Measurements from ENCODE around the gene TMEM101.
"Not testable (repeated sequence)": the region's sequence is repeated elsewhere in the genome, so short reads cannot be mapped to it uniquely, and the experiment has no call there.

Gene TMEM101

DNA sequence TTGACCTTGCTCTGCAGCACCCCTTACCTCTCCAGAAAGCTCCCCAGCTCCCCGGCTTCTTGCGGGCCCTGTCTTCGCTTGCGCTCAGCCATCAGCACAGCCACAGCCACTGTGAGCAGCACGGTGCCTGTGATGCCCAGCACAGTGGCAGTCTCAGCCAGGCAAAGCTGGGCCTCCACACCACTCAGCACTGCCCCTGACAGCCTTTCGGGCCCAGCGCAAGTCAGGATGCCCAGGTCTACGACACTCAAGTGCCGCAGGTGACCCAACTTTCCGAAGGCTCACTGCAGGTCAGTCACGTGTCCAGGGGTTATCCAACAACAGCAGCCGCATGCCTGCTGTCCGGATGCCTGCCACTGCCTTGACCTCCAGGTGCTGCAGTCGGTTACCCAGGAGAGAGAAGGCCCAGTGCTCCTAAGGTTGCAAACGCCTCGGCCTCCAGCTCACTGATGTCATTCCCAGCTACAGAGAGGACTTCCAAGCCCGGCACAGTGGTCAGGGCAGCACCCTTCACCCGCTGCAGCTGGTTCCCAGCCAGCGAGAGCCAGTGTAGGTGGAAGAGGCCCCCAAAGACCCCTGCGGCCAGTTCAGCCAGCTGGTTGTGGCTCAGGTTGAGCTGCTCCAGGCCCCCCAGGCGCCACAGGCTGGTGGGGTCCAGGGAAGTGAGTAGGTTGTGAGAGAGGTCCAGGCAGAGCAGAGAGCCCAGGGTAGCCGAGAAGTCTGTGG lies 8.9 kb upstream of the TMEM101 start:
- H3K4me3 ChIP-seq (ENCODE audit: low read depth, low read length), result no peak overlapping the region

DNA sequence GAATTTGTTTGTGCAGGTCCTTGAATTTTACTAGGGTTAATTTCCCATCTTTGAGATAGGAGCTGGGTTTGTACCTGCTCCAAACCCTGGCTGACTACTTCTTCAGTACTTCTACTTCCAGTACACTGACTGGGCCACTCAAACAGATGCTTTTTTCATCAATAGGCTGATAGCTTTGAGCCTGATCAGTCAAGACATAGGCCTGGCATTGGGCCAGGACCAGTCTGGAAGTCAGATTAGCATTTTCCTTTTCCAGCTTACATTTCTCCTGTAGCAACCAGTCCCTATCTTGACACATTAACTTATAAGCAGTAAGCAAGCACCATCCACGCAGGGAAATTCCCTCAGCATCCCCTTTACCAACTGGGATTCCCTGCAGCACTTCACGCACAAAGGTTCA lies 7.5 kb upstream of the TMEM101 start:
- no peak for DNase-seq (ENCODE audit: low read depth)
- no peak overlapping the region for H3K4me3 ChIP-seq (ENCODE audit: low read depth, low read length)
- TF ChIP-seq CTCF (conservative IDR thresholded peaks at IDR 0.05; ENCODE audit: low read depth, low read length), result no peak

More for the DNA sequence above, 8.9 kb upstream of the TMEM101 start:
- TF ChIP-seq CTCF (conservative IDR thresholded peaks at IDR 0.05; ENCODE audit: low read depth, low read length), result no peak
- no peak for DNase-seq (ENCODE audit: low read depth)

GRCh38 chr17:44021227-44021626 lies 6.5 kb upstream of the TMEM101 start:
- H3K4me3 ChIP-seq (ENCODE audit: low read depth, low read length); DNase-seq (ENCODE audit: low read depth): not testable (repeated sequence)

GRCh38 chr17:44014133-44014436 lies 678 bp downstream of the TMEM101 start:
- peak overlapping the region; percentile 91 for H3K4me3 ChIP-seq (ENCODE audit: low read depth, low read length)
- no peak for TF ChIP-seq CTCF (conservative IDR thresholded peaks at IDR 0.05; ENCODE audit: low read depth, low read length)
- DNase-seq (ENCODE audit: low read depth), result no peak

GRCh38 chr17:44012874-44013273 lies 1.9 kb downstream of the TMEM101 start:
- H3K4me3 ChIP-seq (ENCODE audit: low read depth, low read length), result no peak overlapping the region
- no peak for TF ChIP-seq CTCF (conservative IDR thresholded peaks at IDR 0.05; ENCODE audit: low read depth, low read length)
- no peak for DNase-seq (ENCODE audit: low read depth)

DNA sequence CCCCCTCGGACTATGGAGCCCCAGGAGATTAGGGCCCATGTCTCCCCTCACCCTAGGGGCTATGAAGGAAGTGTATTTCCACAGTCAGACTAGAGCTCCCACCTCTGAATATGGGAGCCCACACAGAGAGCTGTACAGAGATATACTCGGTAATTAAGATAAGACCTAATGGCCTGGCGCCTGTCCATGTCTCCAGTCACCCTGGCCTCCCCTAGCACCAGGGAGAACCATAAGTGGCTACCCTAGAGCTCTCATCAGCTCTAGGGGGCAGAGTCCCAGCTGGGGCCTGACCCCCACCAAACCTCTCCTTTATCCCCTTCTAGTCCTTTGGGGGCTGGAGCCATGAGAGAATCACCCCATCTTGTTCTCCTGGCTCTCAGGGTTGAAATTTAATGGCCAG lies 2.4 kb downstream of the TMEM101 start:
- H3K4me3 ChIP-seq (ENCODE audit: low read depth, low read length), result no peak overlapping the region
- no peak for DNase-seq (ENCODE audit: low read depth)
- no peak for TF ChIP-seq CTCF (conservative IDR thresholded peaks at IDR 0.05; ENCODE audit: low read depth, low read length)

DNA sequence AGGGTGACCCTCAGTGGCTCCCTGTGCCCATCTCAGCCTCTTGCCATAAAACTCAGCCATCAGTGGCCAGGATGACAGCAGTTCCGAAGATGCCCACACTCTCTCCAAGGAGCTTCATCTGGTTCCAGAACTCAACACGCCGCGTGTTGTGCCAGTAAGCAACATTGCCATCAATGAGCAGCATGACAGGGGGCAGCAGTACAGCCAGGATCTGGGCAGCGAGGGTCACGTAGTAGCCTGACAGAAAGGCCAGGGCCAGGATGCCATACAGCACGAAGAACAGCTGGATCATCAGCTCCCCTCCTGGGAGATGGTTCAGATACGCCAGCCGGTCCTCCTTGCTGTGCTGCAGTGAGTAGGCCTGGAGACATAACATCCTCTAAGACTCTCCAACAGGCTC lies 2.9 kb downstream of the TMEM101 start:
- no peak for TF ChIP-seq CTCF (conservative IDR thresholded peaks at IDR 0.05; ENCODE audit: low read depth, low read length)
- no peak for DNase-seq (ENCODE audit: low read depth)
- H3K4me3 ChIP-seq (ENCODE audit: low read depth, low read length), result no peak overlapping the region
